Measurements from ENCODE around the gene WDR18. TPM values are rescaled to one million over a fixed set of nuclear protein-coding genes. Genes with fewer than 3 reads are reported as not detected.

Gene WDR18
- total and polyA plus RNA-seq, 2 experiments from 2014 or later, result 143 to 241 TPM

DNA sequence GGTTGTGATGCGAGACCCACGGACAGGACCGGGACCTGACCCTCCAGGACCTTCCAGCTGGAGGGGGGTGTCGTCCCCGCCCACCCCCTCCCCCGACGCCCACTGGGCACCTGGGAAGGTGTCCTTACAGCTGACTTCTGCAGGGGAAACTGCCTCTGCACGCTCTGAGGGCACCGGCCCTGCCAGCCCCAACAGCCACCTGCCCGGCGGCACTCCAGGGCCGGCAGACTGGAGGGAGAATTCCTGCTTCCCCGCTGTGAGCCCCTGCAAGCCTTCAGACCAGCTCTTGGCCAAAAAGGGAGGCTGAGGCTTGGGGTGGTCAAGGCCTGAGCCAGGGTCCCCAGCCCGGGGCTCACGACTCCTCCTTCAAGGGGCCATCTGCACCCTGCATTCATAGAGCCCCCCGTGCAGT is 43.5 kb downstream of the WDR18 start:
- peaks cover 12% of the 10 kb centered on the region for H3K36me3 ChIP-seq
- TF ChIP-seq, protein P1, sequence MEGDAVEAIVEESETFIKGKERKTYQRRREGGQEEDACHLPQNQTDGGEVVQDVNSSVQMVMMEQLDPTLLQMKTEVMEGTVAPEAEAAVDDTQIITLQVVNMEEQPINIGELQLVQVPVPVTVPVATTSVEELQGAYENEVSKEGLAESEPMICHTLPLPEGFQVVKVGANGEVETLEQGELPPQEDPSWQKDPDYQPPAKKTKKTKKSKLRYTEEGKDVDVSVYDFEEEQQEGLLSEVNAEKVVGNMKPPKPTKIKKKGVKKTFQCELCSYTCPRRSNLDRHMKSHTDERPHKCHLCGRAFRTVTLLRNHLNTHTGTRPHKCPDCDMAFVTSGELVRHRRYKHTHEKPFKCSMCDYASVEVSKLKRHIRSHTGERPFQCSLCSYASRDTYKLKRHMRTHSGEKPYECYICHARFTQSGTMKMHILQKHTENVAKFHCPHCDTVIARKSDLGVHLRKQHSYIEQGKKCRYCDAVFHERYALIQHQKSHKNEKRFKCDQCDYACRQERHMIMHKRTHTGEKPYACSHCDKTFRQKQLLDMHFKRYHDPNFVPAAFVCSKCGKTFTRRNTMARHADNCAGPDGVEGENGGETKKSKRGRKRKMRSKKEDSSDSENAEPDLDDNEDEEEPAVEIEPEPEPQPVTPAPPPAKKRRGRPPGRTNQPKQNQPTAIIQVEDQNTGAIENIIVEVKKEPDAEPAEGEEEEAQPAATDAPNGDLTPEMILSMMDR (IDR thresholded peaks at IDR 0.05; ENCODE audit: low read depth, low read length), result no peak
- no peaks in the 10 kb centered on the region for H3K9me3 ChIP-seq (ENCODE audit: low read depth)
- peak overlapping the region; percentile 99 for H3K4me3 ChIP-seq
- peak overlapping the region; percentile 100 for H3K27ac ChIP-seq
- H3K4me1 ChIP-seq (ENCODE audit: low read depth), result no peaks in the 10 kb centered on the region
- no peak for DNase-seq (ENCODE audit: low read depth in 1 of 2, low spot score in 1 of 2)
- no peaks in the 10 kb centered on the region for H3K27me3 ChIP-seq

DNA sequence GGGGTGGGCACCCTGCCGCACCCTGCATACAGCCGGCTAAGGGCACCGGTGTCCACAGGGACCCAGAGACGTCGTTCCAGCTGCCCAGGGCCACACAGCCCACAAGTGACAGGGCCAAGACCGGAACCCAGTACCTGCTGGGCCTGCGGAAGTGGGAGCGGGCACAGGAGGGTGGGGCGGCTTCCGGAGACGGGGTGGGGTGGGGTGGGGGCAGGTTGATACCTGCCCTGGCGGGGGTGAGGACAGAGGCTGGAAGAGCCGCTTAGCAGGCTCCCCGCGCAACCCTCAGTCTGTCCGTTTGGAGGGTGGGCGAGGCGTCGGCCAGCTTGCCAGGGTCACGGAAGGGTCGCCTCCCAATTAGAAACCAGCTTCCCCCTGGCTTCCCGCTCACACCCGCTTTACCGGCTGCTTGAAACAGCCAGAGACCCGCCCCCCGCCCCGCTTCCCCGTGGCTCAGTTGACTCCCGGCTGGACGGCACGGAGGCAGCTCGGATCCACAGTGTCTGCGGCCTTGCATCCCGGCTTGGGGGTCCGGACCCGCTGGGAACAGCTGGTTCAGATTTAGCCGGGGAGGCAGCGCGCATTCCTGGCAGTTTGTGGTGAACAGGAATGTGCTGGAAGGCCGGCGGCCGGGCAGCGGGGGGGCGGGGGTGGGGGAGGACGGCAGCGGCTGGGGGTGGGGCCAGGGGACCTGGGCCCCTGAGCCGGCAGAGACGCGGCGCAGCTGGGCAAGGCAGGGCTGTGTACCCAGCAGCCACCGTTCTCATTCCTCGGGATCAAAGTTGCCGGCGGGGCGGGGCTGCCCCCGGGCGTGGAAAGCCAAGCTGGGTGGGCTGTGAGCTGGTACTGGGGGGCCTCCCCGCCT is 44.1 kb downstream of the WDR18 start:
- peak overlapping the region; percentile 99 for H3K4me3 ChIP-seq
- peaks cover 19% of the 10 kb centered on the region for H3K36me3 ChIP-seq
- H3K4me1 ChIP-seq (ENCODE audit: low read depth), result no peaks in the 10 kb centered on the region
- TF ChIP-seq, protein P1 (IDR thresholded peaks at IDR 0.05; ENCODE audit: low read depth, low read length), result no peak
- DNase-seq (ENCODE audit: low read depth in 1 of 2, low spot score in 1 of 2), result peak; percentile 86 to 98
- peak overlapping the region; percentile 100 for H3K27ac ChIP-seq
- H3K9me3 ChIP-seq (ENCODE audit: low read depth), result no peaks in the 10 kb centered on the region
- no peaks in the 10 kb centered on the region for H3K27me3 ChIP-seq

DNA sequence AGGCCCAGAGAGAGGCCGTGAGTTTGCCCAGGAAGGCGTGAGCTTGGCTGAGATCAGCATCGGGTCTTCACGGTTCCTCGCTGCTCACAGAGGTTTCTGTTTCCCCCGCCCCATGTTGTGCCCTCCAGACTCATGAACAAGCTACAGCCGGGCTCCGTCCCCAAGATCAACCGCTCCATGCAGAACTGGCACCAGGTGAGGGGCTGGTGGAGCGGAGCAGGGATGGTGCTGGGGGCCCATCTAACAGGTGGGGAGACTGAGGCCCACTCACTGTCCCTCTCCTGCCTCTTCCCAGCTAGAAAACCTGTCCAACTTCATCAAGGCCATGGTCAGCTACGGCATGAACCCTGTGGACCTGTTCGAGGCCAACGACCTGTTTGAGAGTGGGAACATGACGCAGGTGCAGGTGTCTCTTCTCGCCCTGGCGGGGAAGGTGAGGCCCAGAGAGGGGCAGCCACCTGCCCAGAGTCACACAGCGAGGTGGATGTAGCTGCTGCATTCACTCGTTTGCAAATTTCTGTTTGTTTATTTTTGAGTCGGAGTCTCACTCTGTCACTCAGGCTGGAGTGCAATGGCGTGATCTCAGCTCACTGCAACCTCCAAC is 48.2 kb downstream of the WDR18 start:
- no peak for DNase-seq (ENCODE audit: low read depth in 1 of 2, low spot score in 1 of 2)
- no peaks in the 10 kb centered on the region for H3K4me1 ChIP-seq (ENCODE audit: low read depth)
- H3K4me3 ChIP-seq, result no peak overlapping the region
- TF ChIP-seq, protein P1 (IDR thresholded peaks at IDR 0.05; ENCODE audit: low read depth, low read length), result no peak
- no peaks in the 10 kb centered on the region for H3K9me3 ChIP-seq (ENCODE audit: low read depth)
- H3K27ac ChIP-seq, result no peak overlapping the region
- H3K36me3 ChIP-seq, result peaks cover 37% of the 10 kb centered on the region
- no peaks in the 10 kb centered on the region for H3K27me3 ChIP-seq

DNA sequence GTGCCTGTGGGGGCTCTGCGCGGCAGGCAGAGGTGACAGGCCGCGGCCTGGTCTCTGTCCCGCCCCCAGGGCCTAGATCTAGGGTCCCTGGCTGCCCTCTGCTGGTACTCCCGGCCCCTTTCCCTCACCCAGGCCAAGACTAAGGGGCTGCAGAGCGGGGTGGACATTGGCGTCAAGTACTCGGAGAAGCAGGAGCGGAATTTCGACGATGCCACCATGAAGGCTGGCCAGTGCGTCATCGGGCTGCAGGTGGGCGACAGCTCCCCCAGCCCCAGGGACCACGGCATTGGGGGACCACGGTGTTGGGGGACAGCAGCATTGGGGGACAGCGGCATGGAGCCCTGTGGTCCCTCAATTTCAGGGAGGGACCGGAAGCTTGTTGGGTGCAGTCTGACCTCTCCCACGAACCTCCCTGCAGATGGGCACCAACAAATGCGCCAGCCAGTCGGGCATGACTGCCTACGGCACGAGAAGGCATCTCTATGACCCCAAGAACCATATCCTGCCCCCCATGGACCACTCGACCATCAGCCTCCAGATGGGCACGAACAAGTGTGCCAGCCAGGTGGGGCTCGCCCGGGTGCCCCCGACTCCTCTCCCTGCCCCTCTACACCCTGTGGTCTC is 52.0 kb downstream of the WDR18 start:
- DNase-seq (ENCODE audit: low read depth in 1 of 2, low spot score in 1 of 2), result no peak
- TF ChIP-seq, protein P1 (IDR thresholded peaks at IDR 0.05; ENCODE audit: low read depth, low read length), result no peak
- no peak overlapping the region for H3K4me3 ChIP-seq

DNA sequence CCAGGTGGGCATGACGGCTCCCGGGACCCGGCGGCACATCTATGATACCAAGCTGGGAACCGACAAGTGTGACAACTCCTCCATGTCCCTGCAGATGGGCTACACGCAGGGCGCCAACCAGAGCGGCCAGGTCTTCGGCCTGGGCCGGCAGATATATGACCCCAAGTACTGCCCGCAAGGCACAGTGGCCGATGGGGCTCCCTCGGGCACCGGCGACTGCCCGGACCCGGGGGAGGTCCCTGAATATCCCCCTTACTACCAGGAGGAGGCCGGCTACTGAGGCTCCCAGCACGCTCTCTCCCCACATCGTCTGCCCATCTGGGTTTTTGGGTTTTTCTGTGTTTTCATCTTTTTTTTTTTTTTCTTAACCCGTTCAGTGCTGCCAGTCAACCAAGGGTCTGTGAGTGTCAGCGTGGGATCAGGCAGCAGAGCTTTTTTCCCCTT is 53.5 kb downstream of the WDR18 start:
- no peak for DNase-seq (ENCODE audit: low read depth in 1 of 2, low spot score in 1 of 2)
- Histone ChIP-seq H3K4me1 (ENCODE audit: low read depth) (peaks cover 8% of the 10 kb centered on the region), H3K36me3 (peaks cover 27% of the 10 kb centered on the region)

More for the DNA sequence above, 52.0 kb downstream of the WDR18 start:
- no peaks in the 10 kb centered on the region for H3K27me3 ChIP-seq
- peaks cover 36% of the 10 kb centered on the region for H3K36me3 ChIP-seq
- H3K9me3 ChIP-seq (ENCODE audit: low read depth), result no peaks in the 10 kb centered on the region
- no peak overlapping the region for H3K27ac ChIP-seq
- H3K4me1 ChIP-seq (ENCODE audit: low read depth), result peaks cover 5% of the 10 kb centered on the region

More for the DNA sequence above, 53.5 kb downstream of the WDR18 start:
- Histone ChIP-seq H3K27ac (no peak overlapping the region), H3K4me3 (no peak overlapping the region), H3K27me3 (no peaks in the 10 kb centered on the region), H3K9me3 (ENCODE audit: low read depth) (no peaks in the 10 kb centered on the region)
- TF ChIP-seq, protein P1 (IDR thresholded peaks at IDR 0.05; ENCODE audit: low read depth, low read length), result no peak

Data from cardiac muscle cell (in vitro differentiated cells and primary cell).